ENCODE measurements around the gene SUGCT.

The SUGCT gene

DNA sequence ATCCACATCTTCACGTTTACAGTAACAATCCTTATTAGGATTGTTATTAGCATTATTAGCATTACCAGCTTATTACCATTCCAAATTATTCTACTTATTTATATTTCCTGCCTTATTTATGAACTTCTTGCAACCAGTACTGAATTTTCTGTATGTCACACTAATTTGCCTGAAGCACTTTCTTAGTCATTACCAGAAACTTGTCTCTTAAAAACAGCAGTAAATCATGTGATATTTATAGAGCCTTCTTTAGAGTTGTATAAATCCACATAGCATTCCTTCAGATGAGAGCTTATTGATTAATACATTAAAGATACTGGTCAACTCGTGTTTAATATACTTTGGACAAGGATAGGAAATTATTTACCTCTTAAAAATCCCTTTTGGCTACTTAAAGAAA, 618.6 kb downstream of the SUGCT start:
- DNase-seq = no peak

DNA sequence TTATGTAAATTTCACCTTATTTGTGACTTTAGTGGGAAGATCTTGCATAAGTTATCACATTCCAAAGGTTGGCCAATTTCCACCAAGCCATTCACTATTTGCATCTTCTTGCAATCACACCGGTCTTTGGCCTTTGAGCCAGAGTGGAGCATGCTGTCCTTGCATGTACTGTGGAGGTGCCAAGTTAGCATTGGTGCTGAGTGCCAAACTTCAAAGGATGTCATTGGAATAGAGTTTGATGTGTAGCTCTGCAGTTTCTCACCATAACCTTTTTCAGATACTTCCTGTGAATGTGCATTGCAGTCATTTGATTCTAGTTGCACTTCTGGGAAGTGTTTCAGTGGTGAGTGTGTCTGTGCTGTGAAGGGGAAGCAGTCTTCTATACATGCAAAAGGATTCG, 620.6 kb downstream of the SUGCT start:
- DNase-seq = peak; percentile 7

DNA sequence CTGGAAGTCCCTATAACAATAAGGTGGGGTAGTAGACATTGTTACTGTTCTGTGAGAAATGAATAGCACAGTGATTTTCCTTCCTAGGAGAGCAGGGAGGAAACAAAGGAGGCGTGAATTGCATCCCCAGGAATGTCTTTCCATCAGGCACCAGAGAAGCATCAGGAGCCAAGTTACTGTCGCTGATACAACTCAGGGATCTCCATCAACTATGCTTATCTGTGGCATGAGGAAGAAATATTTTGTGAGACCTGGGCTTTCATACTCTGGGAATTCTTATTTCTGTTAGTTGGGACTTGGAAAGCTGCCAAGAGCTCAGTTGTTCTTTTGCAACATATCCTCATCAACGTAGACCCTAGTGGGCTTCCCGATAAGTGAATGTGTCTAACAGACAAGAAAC, 622.3 kb downstream of the SUGCT start:
- DNase-seq = peak; percentile 31

DNA sequence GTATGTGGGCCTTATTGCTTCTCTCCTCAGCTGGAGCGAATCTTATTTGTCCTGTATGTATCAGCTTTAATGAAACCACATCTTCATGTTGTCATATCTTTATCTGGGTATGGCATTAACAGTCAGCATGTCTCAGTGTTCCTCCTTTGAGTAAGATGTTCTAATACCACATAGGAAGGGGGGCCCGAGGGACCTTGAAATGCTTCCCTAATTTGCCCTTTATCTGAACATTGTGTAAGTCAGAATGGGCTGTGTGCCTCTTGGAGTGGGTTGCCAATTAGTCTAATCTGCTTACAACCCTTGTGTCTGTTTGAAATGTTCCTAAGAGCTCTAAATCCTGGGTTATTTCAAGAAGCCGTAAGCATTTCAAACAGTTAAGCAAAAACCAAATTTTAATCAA, 623.8 kb downstream of the SUGCT start:
- DNase-seq = no peak

DNA sequence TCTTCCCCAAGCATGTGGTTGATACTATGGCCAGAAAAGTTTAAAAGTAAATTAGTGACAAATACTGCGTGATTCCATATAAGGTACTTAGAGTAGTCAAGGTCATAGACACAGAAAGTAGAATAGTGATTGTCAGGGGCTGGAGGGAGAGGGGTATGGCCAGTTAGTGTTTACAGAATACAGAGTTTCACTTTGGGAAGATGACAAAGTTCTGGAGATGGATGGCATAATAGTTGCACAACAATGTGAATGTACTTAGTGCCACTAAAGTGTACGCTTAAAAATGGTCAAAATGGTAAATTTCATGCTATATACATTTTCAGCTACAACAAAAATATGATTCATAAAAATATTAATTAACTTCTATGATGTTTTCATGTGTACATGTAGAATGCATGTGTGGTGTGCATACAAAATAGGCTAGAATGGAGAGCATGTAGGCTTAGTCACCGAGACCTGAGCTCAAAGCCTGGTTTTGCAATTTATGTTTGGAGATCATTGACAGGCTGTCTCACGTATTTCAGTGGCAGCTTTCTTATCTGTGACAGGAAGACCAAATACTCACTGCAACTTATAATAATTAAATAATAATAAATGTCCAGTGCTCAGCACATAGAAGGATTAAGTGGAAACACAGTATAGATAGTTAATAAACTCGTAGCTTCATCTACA, 625.6 kb downstream of the SUGCT start:
- DNase-seq = no peak

DNA sequence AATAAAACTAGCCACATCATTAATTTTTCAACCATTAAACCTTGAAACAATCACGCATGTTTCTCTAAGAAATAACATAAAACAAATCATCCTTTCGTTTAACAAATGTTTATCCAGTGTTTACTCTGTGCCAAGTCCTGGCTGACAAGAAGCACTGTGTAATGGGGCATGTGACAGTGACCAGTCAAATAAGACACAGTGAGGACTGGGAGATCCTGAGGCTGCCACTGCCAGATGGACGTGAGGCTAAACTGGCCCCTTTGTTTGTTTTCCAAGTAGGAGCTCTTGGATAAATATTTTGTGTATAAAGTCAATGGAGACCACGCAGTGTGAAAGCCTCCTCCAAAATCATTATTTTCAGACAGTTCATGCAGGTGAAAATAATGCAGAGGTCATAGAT, 626.2 kb downstream of the SUGCT start:
- DNase-seq = no peak

DNA sequence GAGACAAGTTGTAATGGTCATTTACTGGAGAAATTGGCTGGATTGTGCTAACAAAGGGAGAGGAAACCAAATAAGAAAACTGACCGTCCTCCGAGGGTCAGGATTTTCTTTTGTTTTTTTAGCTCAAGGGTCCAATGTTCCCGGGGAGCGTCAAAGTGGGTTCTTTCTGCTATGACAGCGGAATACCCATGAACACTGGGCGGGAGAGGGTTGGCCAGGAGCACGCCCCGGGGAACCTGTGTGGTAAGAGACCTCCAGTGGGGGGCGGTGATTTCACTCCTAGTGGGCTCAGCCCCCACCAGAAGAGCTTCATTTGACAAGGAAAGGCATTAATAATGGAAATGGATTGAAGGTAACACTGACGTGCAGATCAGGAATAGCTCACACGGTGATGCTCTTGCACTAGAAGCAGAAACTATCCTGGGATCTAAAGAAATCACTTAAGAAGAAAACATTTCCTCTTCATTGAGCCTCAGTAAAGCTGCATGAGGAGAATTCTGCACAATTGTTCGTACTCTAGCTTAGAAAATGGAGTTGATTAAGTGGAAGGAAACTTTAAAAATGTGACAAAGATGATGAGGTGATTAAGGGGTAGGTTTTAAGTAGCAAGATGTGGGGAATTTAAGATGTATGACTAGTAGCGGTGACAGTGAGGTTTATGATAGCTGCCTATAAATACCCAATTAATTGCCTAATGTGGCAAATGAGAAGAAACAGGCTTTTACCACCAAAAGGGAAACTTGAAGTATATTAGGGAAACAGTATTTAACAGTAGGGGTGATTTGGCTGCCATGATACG, 627.2 kb downstream of the SUGCT start:
- peak; percentile 46 for DNase-seq

DNA sequence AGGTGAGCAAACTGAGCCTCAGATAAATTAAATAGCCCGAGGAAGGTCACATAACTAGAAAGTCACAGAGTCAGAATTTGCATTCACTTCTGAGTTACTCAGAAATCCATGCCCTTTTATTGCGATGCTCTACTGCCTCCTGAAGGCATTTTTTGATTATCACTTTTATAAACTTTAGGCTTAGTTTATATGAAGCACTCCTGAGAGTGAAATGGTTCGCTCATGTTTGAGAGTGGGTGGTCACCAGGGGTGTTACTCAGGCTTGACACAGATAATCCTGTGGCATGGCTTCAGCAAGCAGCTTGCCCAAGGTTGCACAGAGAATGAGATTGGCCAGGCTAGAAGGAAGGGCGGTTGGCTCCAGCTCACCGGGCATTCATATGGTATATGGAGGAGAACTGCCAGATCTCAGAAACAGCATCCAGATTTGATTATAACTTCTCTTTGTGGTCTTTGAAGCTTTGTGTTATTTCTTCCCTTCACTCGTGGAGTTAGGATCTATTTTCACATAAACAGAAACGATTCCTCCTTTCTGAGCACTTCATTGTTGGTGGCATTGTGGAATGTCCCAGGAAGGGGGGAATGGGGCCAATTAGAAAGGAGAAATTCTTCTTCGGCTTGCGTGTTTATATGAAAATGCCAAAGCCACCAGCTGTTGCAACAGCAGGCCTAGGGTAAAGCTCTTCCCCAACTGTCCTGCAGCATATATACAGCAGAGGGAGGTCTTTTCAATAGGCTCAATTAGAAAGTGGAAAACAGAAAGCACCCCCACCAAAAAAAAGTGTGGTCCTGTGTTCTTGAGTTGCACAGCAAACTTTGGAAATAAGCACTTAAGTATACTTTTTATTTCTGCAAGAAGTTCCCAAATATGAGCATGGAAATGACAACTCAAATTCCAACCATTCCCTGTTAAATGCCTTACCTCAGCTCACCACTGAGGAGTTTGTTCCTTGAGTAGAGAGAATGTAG, 628.8 kb downstream of the SUGCT start:
- peak; percentile 83 for DNase-seq

DNA sequence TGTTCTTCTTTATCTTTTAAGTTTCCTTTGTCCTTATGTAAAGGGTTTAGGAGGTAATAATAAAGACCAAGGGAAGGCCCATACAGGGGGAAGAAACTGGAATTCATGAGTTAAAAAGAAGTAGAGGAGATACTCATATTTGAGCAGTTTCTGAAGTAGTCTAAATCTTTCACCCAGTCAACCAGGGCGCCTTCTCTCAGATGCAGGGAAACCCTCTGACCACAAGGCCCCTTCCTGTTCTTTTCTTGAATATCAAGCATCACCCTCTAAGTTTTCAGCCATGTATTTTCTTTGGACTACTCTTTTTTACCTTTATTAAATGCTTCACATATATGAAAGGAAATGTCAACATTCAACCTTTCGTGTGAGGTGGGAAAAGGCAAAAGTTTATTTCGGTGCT, 630.8 kb downstream of the SUGCT start:
- no peak for DNase-seq

DNA sequence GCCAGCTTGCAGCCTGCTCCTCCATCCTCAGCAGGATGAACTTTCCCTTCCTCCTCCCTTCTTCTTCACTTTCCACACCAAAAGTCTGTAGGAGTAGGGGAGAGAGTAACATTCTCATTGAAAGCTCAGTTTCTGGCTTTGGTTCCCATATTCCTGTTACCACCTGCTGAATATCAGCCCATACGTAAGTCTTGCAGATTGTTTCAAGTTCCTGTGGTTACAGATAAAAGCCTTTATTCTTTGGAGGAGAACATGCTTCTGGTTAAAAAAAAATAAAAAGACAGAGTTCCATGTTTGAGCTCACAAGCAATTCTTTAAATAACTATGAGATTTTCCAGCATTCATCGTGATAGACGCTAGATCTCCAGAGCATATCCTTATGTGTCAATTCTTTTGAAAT, 637.3 kb downstream of the SUGCT start:
- peak; percentile 57 for DNase-seq

DNA sequence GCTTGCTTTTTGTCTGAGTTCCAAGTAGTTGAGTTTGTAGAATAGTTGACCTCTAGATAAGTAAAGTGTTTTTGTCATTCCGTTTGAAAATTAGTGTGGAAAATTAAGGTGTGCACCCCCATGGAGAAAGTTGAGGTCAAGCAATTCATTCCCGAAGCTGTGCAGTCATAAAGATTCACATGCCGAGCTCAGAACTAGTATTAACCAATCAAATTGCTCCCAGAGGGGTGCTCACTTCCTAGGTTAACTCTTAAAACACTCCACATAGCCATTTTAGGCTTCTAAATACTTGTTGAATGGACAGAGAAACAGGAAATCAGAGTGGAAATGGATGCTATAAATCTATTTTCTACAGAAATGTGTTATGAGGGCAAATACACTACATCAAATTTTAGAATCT, 638.9 kb downstream of the SUGCT start:
- DNase-seq = no peak

DNA sequence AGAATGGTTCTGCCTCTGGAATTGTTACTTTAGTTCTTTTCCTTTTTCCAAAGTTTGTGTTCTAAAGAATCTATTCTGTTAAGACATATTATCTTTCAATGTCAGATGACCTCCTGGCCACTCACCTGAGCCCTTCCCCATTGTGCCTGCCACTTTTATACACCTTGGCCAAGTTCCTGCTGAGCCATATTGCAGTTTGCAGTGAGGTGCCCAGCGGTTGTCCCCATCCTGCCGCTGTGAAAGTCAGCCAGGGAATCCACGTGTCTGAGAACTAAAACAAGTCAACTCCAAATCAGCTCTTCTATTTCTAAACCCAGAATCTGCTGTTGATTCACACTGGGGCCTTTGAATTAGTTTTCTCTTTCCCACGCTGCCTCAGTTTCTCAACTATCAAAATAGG, 641.1 kb downstream of the SUGCT start:
- no peak for DNase-seq

DNA sequence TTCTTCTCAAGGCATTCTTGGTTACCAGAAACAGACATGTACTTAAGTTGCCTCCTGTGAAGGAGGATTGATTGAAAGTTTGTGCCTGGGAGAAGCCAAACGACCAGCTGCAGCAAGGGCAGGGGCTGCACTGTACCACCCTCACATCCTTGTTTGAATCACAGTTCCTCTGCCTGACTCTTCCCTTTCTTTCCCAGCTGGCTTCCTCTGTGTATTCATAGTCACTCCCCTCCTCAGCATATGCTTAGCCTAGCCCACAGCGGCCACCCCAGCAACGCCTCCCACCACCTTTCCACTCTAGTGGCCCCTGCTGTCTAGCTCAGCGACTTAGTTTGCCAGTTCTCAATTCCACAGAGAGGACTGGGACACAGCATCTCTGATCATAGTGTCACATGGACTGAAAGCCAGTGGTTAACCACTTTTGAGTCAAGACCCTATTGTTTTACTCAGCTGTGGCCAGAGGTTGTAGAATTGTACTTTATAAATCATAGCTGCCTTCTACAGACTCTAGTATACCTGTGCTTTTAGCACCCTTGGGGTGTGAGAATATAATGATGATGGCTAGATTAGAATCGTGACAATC, 643.0 kb downstream of the SUGCT start:
- no peak for DNase-seq

DNA sequence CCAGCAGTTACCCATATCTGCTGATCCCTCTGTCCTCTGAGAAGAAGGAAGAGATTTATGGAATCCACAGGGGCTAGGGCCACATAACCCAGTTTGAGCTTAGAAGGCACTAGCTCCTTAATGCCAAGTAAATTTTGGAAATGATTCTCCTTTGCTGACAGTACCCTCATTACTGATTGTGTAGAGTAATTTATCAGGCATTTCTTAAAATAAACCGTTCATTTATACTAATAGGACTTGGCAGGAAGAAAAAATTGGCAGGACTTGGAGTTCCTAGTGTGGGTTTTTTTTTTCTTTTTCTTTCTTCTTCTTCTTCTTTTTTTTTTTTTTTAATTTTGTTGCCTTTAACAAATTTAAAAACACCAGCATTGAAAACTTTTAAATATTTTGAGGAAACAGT, 645.7 kb downstream of the SUGCT start:
- no peak for DNase-seq

DNA sequence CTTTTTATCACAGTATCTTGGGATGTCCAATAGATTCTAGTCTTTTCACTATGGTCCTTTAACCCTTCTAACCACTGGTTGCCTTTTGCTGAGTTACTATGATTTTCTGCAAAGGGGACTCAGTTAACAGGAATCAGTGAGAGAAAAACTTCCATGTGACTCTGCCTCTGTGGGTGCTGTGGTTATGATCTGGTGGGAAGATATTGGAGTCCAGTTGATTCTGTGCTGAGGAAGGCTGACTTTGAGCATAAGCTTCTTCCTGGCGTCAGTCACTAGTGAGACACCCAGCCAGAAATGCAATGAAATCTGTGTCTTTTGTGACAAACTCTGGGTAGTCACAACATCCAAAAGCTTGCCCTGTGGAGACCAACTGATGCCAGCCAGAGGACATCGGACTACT, 648.0 kb downstream of the SUGCT start:
- DNase-seq = no peak

DNA sequence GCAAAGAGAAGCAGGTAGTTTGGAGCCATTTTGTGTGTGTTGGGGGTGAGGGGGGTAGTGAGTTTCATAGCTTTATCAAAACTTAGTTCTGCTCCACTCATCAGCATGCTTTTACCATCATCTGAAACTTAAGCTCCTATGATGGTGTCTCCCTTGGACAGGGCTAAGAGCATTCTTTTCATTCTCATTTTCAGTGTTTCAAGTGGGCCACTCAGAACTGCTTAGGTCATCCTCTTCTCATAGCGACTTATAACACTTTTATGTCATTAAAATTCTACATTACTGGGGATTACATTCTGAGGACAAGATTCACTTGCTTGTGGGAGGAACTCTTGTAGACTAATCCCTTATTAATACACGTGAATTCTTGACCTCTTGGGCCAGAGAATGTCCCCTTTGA, 649.4 kb downstream of the SUGCT start:
- no peak for DNase-seq

DNA sequence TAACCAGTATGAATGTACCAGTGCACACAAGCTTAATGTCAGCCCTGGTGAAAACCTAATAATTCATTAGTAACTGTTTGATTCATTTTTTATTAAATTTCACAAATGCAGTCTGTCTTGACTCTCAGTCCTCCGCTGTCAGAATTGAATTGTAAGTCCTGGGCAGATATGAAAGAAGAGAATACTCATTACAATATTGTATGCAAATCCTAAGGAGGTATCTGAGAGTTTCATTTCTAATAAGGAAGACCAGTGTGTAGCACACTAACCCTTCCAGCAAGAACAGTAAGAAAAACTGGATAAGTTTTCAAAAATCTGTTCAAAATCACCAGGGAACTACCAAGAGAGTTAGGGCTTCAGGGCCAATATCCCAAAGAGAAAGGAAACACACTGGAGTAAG, 652.1 kb downstream of the SUGCT start:
- DNase-seq = no peak

DNA sequence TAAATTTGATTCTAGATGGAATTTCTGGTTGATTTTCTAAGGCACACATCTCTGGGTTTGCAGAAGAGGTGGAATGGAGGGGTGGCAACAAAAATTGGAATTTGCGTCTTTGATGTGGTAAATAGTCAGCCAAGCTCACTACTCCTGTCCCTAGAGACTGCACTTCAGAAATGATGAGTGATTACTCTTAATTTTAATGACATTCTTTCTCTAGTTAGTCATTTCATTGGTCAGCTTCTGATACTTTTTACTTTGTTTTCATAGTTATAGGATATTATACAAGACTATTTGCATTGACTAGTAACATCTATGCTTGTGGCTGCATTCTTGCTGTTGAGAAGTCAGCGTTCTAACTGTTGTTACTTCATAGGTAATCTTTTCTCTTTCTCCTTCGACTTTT, 658.3 kb downstream of the SUGCT start:
- peak; percentile 93 for DNase-seq

DNA sequence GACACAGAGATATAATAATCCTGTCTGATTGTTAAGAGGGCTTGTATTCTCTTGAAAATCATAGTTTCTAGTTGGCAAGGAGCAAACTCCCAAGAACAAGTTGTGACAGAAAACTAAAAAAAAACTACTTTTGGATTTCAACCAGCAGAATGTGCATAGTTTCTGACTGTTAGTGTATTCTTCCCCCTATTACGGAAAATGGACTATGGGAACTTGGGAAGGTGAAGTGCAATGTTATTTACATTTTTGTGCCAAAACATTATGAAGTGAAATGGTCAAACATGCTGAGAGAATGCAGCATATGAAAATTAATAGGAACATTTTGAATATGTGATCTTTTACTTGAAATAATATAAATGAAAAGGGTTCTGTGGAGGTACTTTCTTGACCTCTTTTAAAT, 660.8 kb downstream of the SUGCT start:
- DNase-seq = no peak

DNA sequence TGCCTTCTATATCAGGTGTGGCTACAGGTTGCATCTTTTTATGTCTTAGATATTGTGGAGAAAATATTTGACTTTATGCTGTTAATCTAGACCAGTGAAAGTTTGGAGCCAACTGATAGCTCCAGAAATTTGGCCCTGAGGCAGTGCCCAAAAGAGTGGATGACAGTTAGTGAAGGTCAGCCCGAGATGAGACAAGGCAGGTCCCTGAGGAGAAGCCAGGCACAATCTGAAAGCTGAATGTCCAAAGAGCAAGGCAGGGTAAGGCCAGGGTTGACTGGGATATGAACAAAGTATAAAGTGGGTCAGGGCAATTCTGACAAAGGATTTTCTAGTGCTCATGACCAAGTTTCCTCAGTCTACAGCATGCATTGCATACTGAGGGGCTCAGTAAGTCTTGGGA, 661.9 kb downstream of the SUGCT start:
- no peak for DNase-seq

DNA sequence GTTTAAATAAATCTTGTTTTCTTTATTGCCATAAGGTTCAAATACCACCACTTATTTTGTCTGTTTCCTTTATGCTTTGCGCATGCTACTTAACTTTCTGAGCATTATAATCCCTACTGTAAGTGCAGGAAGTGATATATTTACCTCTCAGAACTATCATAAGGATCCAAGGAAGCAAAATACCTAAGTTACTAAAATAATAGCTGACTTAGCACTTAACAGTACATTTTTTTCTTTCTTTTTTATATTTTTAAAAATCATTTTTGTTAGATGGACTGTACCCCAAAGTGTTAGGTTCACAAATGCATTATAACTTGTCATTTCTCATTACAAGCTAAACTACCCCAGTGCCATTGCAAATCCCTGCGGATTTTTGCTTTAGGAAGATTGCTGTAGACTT, 663.8 kb downstream of the SUGCT start:
- DNase-seq = no peak

DNA sequence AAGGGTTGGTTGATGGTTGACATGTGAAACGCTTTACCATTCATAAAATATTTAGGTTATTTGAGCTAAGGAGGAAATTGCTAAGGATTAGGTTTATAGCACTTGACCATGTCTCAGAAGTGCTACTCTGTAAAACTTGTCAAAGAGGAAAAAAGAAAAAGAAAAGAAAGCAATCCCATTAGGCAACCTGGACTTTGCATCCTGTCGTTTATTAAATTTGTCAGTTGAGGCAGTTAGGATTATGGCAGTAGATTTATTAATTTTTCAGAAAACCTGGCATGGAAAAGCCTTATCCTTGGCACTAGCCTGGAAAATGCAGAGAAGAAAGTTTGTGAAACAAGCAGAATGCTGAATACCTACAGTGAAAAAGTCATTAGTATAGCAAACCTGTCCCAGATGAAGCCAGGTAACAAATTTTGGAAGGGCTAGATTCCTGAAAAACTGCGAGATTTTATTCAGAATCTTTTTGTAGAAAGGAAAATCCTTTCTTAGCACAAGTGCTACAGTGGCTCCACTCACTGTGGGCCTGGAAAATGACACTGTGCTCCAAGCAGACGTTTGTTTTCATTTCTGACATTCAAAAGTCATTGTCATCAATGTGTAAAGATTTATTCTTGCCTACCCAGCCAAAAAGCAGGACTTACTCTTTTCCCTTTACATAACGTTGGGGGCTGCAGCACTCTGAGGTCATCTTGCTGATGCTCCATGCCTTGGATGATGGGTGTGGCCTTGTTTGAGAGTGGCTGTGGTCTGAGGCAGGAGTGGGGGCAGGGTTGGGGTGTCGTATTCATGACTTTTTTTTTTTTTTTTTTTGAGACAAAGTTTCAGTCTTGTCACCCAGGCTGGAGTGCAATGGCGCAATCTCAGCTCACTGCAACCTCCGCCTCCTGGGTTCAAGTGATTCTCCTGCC, 664.9 kb downstream of the SUGCT start:
- no peak for DNase-seq

Data from fibroblast of upper back skin (primary cell).